GM21717 (cell line): Measurements from ENCODE around the gene FAM162A.
"Not testable (repeated sequence)": the region's sequence is repeated elsewhere in the genome, so short reads cannot be mapped to it uniquely, and the experiment has no call there.

Experiments
- ATAC-seq: cut with Tn5 transposase; IDR thresholded peaks from one replicate; pipeline ENCODE4 v1.9.1; 2021; ENCODE audit warnings: mild to moderate bottlenecking, moderate library complexity; ENCODE audit not compliant: unreplicated experiment

Gene FAM162A

GRCh38 chr3:122415104-122415744 lies 31.2 kb downstream of the FAM162A start:
- ATAC-seq: peak; percentile 47

DNA sequence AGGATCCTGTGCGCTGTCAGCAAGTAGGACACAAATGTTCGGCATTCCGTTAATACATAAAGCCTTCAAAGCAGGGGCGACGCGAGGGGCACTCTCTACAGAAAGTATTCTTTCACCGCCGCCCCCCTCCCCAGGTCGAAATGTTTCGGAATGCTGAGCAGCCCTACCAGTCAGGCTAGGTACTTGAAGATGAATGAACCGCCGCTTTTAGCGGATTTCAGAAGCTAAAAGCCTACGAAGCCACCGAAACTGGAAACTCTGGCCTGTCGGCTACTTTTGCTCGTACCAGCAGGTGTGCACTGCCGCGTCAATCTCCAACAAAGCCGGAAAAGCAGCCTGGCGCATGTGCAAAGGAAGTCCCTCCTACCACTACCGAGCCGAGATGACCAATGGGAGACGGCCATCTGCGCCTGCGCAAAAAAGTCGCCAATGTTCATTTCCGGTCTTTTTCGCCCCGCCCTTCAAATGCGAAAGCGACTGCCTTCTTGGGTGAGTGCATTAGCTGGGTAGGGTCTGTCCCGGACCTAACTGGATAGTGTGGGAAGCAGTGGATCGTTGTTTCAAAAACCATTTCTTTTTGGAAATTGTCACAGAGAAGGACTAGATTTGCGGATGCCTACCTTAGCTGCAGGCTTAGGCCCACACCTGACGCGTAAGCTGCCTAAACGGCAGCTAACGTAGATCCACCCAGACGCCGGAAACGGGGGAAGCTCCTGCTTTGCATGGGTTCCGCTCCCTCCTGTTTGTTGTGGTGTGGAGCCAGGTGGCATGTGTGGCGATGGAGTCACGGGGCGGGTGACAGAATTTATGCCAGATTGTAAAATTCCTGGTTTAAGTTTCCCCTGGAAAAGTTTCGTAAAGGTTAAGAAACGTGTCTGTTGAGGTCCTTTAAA lies 32.0 kb downstream of the FAM162A start, which contains the start of gene WDR5B:
Gene WDR5B (minus strand): TSS at position 301 of the 893 bp plus-strand sequence. CDS start 534 bp downstream, outside the sequence.
- ATAC-seq: peak; percentile 85

- ATAC-seq: no peak
Observed at GRCh38 chr3:122416966-122417365, 33.0 kb downstream of the FAM162A start.

GRCh38 chr3:122421101-122421500 lies 37.1 kb downstream of the FAM162A start:
- no peak for ATAC-seq

DNA sequence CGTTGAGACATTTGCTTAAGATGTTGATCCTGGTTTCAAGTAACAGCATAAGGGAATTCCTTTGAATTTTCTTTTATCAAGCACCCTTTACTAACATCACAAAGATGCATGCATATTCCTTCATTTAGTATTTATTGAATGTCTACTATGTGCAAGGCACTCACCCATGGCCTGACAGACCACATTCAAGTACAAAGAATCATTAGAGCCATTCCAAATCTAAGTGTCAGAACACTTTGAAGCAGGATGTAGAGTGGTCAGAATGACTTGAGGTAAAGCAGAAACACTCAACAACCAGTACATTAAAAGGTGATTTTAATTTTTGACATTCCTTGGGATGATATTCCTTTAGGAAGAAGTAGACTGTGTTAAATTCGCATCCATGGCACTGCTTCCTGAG lies 37.9 kb downstream of the FAM162A start:
- no peak for ATAC-seq

DNA sequence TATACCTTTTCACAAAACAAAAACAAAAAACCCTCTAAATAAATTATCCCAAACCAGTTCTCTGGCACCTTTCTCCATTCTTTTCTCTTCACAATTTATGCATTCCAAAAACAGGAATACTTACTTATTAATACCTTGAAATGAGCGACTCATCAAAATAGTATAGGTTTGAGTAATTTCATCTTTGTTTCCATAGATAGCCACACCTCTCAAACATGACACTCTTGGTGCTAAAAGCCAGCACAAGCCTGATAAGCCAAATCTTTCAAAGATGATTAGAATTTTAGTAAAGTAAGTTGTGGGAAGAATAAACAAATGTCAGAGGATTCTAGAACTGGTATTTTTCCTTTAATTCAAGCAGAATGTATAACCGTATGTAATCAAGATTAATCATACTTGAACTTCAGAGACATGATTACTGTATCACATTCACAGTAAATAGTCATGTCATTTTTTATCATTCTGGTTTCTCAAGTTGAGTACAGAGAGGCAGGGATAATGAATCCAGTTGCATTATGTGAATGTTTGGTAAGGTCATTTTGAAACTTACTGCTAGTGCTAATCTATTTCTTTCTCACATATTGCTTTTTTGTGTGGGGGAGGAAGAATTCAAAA lies 44.0 kb downstream of the FAM162A start:
- no peak for ATAC-seq

DNA sequence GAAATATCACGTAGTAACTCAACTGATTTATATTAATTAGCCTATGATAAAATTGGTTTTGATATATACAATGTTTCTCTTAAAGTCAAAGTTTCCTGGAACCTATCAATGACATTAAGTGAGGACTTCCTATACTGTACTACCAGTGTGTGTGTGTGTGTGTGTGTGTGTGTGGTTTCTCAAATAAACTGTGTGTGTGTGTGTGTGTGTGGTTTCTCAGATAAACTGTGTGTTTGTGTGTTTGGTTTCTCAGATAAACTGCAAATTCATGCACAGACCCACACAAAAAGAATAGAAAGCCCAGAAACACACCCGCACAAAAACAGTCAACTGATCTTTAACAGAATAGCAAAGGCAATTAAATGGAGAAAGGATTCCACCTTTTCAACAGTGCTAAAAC lies 46.4 kb downstream of the FAM162A start:
- no peak for ATAC-seq

DNA sequence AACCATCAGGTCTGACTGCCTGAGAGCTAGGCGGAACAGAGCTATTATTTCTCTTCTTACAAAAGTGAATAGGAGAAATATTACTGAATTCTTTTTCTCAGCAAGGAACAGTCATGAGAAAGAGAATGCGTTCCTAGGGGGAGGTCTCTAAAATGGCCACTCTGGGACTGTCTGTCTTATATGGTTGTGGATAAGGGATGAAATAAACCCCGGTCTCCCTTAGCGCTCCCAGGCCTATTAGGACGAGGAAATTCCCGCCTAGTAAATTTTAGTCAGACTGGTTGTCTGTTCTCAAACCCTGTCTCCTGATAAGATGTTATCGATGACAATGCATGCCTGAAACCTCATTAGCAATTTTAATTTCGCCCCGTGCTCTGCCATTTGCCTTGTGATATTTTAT lies 52.0 kb downstream of the FAM162A start:
- ATAC-seq: no peak

- ATAC-seq: no peak
Observed at GRCh38 chr3:122443090-122443489, 59.1 kb downstream of the FAM162A start.

DNA sequence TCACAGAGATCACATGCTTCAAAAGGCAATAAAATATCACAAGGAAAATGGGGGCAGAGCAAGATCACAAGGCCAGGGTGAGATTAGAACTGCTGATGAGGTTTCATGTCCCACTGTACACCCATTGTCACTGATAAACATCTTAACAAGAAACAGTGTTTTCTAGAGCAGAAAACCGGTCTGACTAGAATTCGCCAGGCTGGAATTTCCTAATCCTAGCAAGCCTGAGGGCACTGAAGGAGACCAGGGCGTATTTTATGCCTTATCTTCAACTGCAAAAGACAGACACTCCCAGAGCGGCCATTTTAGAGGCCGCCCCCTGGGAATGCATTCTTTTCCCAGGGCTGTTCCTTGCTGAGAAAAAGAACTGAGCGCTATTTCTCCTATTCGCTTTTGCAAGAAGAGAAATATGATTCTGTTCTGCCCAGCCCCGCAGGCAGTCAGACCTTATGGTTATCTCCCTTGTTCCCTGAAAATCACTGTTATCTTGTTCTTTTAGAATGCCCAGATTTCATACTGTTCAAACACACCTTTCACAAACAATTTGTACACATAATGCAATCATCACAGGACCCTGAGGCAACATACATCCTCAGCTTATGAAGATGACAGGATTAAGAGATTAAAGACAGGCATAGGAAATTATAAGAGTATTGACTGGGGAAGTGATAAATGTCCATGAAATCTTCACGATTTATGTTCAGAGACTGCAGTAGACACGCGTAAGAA lies 59.9 kb downstream of the FAM162A start:
- not testable (repeated sequence) for ATAC-seq

- ATAC-seq: not testable (repeated sequence)
Observed at GRCh38 chr3:122444491-122444887, 60.5 kb downstream of the FAM162A start.

GRCh38 chr3:122448218-122448617 lies 64.2 kb downstream of the FAM162A start:
- ATAC-seq: not testable (repeated sequence)

DNA sequence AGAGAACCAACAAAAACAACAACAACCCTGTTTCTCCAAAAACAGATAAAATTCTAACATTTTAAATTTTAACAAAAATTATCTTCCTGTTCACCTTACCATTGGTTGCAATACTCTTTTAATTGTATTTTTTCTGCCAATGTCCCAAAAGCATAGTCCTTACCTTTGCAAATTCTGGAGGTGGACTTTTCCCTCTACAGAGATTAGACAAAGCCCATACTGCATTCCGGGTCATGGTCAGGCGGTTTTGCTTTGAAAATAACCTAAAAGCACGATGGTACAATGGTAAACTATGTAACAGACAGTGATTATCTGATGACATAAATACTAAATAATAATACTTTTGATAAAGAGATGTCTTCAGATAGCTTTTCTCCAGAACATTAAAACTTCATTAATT lies 67.4 kb downstream of the FAM162A start:
- no peak for ATAC-seq

DNA sequence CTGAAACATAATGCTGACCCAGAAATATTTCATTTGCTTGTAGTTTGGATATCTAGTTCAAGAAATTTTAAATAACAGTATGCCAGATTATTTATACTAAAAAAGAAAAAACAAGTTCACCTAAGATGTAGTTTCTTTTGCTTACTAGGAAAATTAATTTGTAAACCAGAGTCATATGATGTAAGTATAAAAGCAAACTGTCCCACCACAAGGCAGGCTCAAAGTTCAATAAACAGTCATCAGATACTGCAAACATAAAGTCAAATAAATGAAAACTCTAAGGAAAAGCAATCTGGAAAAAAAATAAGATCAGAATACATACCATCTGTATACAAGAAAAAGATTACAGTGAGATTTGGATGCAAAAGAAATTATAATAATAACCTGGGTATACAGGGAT lies 72.1 kb downstream of the FAM162A start:
- no peak for ATAC-seq

DNA sequence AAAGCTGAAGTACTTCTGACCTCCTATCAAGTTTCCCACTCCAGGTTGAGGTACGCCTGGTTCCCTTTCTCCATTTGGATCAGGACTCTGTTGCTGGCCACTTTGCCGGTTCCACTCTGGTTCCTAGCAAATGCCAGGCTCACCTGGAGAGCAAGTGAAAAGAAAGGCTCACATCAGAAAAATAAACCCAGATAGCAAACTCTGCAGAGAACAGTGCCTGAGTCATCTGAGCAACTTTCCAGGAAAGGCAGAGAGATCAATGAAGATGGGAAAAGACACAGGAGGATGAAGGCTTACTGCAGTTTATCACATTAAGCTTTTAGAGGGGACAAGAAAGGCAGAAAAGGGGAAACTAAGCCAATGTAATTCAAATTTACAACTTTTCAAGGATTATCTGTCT lies 73.7 kb downstream of the FAM162A start:
- no peak for ATAC-seq

- ATAC-seq: no peak
Observed at GRCh38 chr3:122458992-122459391, 75.0 kb downstream of the FAM162A start.

DNA sequence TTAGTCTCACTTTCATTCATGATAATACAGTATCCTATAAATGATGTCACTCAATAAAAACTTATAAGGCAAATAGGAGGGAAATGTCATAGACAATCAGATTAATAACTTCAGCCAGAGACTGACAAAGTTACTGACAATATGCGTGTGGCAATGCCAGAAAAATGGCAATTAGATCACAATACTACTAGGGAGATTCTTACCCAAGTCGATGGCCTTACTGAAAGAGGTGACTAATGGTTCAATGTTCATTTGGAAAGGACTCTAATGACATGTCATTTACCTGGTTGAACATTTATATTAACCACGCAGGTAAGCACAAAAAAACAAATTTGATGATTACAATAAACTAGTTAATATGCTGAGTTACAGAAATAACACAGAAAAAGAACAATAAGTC lies 77.8 kb downstream of the FAM162A start:
- no peak for ATAC-seq
